BLaER1 treated with 17β-estradiol and CSF1 and Interleukin-3, amounts not matched to agents 10 nM and 100 nM (cell line): ENCODE data around the gene SNPH.
"Not testable (repeated sequence)": the region's sequence is repeated elsewhere in the genome, so short reads cannot be mapped to it uniquely, and the experiment has no call there.

Experiments
- H3K27ac ChIP-seq, 11 experiments: shearing (Covaris generic); formaldehyde crosslinking; 2 replicates each; pipeline ENCODE4 v1.8.1; 2022
- H3K27me3 ChIP-seq, 11 experiments: shearing (Covaris generic); formaldehyde crosslinking; 2 replicates each; pipeline ENCODE4 v1.8.1; 2022
- H3K36me3 ChIP-seq, 11 experiments: shearing (Covaris generic); formaldehyde crosslinking; 2 replicates each; pipeline ENCODE4 v1.8.1; 2022
- H3K4me1 ChIP-seq, 10 experiments: shearing (Covaris generic); formaldehyde crosslinking; 2 replicates each; pipeline ENCODE4 v1.8.1; 2022
- H3K4me2 ChIP-seq, 11 experiments: shearing (Covaris generic); formaldehyde crosslinking; 2 replicates each; pipeline ENCODE4 v1.8.1; 2022
- H3K4me3 ChIP-seq, 10 experiments: shearing (Covaris generic); formaldehyde crosslinking; 2 replicates each; pipeline ENCODE4 v1.8.1; 2022
- H3K9ac ChIP-seq, 11 experiments: shearing (Covaris generic); formaldehyde crosslinking; 2 replicates each; pipeline ENCODE4 v1.8.1; 2022
- H3K9me3 ChIP-seq, 11 experiments: shearing (Covaris generic); formaldehyde crosslinking; replicated peaks in 1 of 11; 2 replicates each; pipeline ENCODE4 v1.8.1; 2022
- H4K20me1 ChIP-seq, 11 experiments: shearing (Covaris generic); formaldehyde crosslinking; 2 replicates each; pipeline ENCODE4 v1.8.1; 2022
- Cebpa-rat ChIP-seq, 11 experiments: shearing (Covaris generic); IDR thresholded peaks; 2 replicates each; pipeline ENCODE4 v1.8.1; 2022

The SNPH gene

GRCh38 chr20:1266167-1266973 is at the start of gene SNPH:
Gene SNPH, plus strand, starts transcription at chr20:1266294. Its CDS starts 29,946 bp downstream, at chr20:1296240.
- H3K9ac ChIP-seq = peak within 1 kb of the TSS; percentile 30 to 71 (median 54); a peak in 19 of 22 replicates
- H3K4me2 ChIP-seq = peak within 1 kb of the TSS; percentile 92 to 99 (median 95)
- peaks cover 18 to 21% (median 19%) of the 10 kb centered on the region in 11 experiments for H3K9me3 ChIP-seq
- no peaks in the 10 kb centered on the region; a peak in 1 of 22 replicates for H4K20me1 ChIP-seq
- H3K4me3 ChIP-seq = peak within 1 kb of the TSS; percentile 56 to 75 (median 64)
- H3K36me3 ChIP-seq = peaks cover 0 to 5% (median 0%) of the 10 kb centered on the region in 11 experiments; a peak in 1 of 22 replicates
- peaks cover 32 to 42% (median 34%) of the 10 kb centered on the region in 11 experiments for H3K27me3 ChIP-seq
- TF ChIP-seq Cebpa-rat (IDR thresholded peaks at IDR 0.05) = no peak
- peaks cover 0 to 15% (median 8%) of the 10 kb centered on the region in 10 experiments; a peak in 14 of 20 replicates for H3K4me1 ChIP-seq
- no peak within 1 kb of the TSS for H3K27ac ChIP-seq

- Histone ChIP-seq H3K4me2 (peak overlapping the region in 1 of 11 experiments; percentile 35; a peak in 1 of 22 replicates), H3K4me1 (peaks cover 6 to 11% (median 9%) of the 10 kb centered on the region in 10 experiments; a peak in 14 of 20 replicates)
- not testable (repeated sequence) for H3K9me3 ChIP-seq, H4K20me1 ChIP-seq, H3K4me3 ChIP-seq, H3K27me3 ChIP-seq, H3K36me3 ChIP-seq, H3K27ac ChIP-seq, H3K9ac ChIP-seq
These were observed 49.3 kb upstream of the SNPH start for GRCh38 chr20:1216527-1217427.

- H3K4me3 ChIP-seq, H3K4me2 ChIP-seq, H3K27ac ChIP-seq, H4K20me1 ChIP-seq, H3K9me3 ChIP-seq, H3K36me3 ChIP-seq, H3K9ac ChIP-seq: not testable (repeated sequence)
- Histone ChIP-seq H3K4me1 (peaks cover 4 to 13% (median 9%) of the 10 kb centered on the region in 10 experiments; a peak in 15 of 20 replicates), H3K27me3 (peaks cover 17 to 24% (median 19%) of the 10 kb centered on the region in 11 experiments)
These were observed 43.3 kb upstream of the SNPH start for GRCh38 chr20:1222750-1223149.

GRCh38 chr20:1224205-1224890 is 41.7 kb upstream of the SNPH start:
- no peak overlapping the region for H3K27ac ChIP-seq
- no peaks in the 10 kb centered on the region for H3K36me3 ChIP-seq
- H3K9me3 ChIP-seq = peaks cover 0 to 5% (median 0%) of the 10 kb centered on the region in 11 experiments; a peak in 1 of 22 replicates
- H3K4me2 ChIP-seq = no peak overlapping the region
- H4K20me1 ChIP-seq = no peaks in the 10 kb centered on the region
- no peak for TF ChIP-seq Cebpa-rat (IDR thresholded peaks at IDR 0.05)
- peaks cover 20 to 32% (median 27%) of the 10 kb centered on the region in 11 experiments for H3K27me3 ChIP-seq
- no peak overlapping the region for H3K9ac ChIP-seq
- peaks cover 4 to 13% (median 9%) of the 10 kb centered on the region in 10 experiments; a peak in 15 of 20 replicates for H3K4me1 ChIP-seq
- no peak overlapping the region for H3K4me3 ChIP-seq

- Histone ChIP-seq H3K27ac (no peak overlapping the region), H3K4me1 (peaks cover 4 to 13% (median 9%) of the 10 kb centered on the region in 10 experiments; a peak in 15 of 20 replicates), H3K9me3 (peaks cover 0 to 5% (median 0%) of the 10 kb centered on the region in 11 experiments; a peak in 1 of 22 replicates), H3K27me3 (peaks cover 20 to 32% (median 27%) of the 10 kb centered on the region in 11 experiments), H3K9ac (no peak overlapping the region), H3K36me3 (no peaks in the 10 kb centered on the region), H3K4me2 (peak overlapping the region in 1 of 11 experiments; percentile 30; a peak in 2 of 22 replicates), H3K4me3 (no peak overlapping the region), H4K20me1 (no peaks in the 10 kb centered on the region)
- TF ChIP-seq Cebpa-rat (IDR thresholded peaks at IDR 0.05) = no peak
These were observed 40.8 kb upstream of the SNPH start for GRCh38 chr20:1225263-1225782.

GRCh38 chr20:1225783-1226654 is 40.1 kb upstream of the SNPH start, which contains the start of gene RAD21L1:
Gene RAD21L1, plus strand, starts transcription at chr20:1226044. Its CDS starts 2,410 bp downstream, at chr20:1228454.
- Histone ChIP-seq H3K4me1 (peaks cover 4 to 16% (median 9%) of the 10 kb centered on the region in 10 experiments; a peak in 16 of 20 replicates), H3K36me3 (no peaks in the 10 kb centered on the region), H3K9me3 (peaks cover 0 to 5% (median 0%) of the 10 kb centered on the region in 11 experiments; a peak in 1 of 22 replicates), H4K20me1 (no peaks in the 10 kb centered on the region), H3K27ac (peak within 1 kb of the TSS in 8 of 11 experiments; percentile 31 to 64 (median 60); a peak in 13 of 22 replicates), H3K27me3 (peaks cover 20 to 32% (median 27%) of the 10 kb centered on the region in 11 experiments), H3K4me2 (peak within 1 kb of the TSS; percentile 94 to 100 (median 100)), H3K4me3 (peak within 1 kb of the TSS; percentile 59 to 75 (median 70)), H3K9ac (peak within 1 kb of the TSS; percentile 61 to 81 (median 74))
- TF ChIP-seq Cebpa-rat (IDR thresholded peaks at IDR 0.05) = no peak

GRCh38 chr20:1229541-1229940 is 36.6 kb upstream of the SNPH start:
- H3K27me3 ChIP-seq = peaks cover 20 to 32% (median 27%) of the 10 kb centered on the region in 11 experiments
- peaks cover 4 to 18% (median 9%) of the 10 kb centered on the region in 10 experiments; a peak in 16 of 20 replicates for H3K4me1 ChIP-seq
- no peak for TF ChIP-seq Cebpa-rat (IDR thresholded peaks at IDR 0.05)
- no peak overlapping the region for H3K4me2 ChIP-seq
- no peak overlapping the region for H3K4me3 ChIP-seq
- no peak overlapping the region for H3K27ac ChIP-seq
- no peaks in the 10 kb centered on the region for H3K36me3 ChIP-seq
- no peaks in the 10 kb centered on the region for H3K9me3 ChIP-seq
- H4K20me1 ChIP-seq = no peaks in the 10 kb centered on the region
- H3K9ac ChIP-seq = no peak overlapping the region
